Jurkat, Clone E6-1 (cell line): ENCODE data around the gene GSTM2.
A peak's percentile ranks its signal among the peaks of the same experiment; 100 is the strongest.
"Not testable (repeated sequence)": the region's sequence is repeated elsewhere in the genome, so short reads cannot be mapped to it uniquely, and the experiment has no call there.

Experiments used
- DNase-seq: peaks from one replicate; pipeline ENCODE4 v3.0.0-alpha.2; 2011; ENCODE audit warnings: low read depth, low spot score
- H3K4me3 ChIP-seq: 2 replicates; pipeline ENCODE4 v1.5.1; 2011; ENCODE audit warnings: mild to moderate bottlenecking, low read length, control low read depth, moderate library complexity

GSTM2 gene

GRCh38 chr1:109669246-109669948, 1.5 kb downstream of the GSTM2 start:
- no peak for DNase-seq
- H3K4me3 ChIP-seq = no peak overlapping the region

- H3K4me3 ChIP-seq, DNase-seq: not testable (repeated sequence)
Observed at GRCh38 chr1:109669949-109670302, 2.1 kb downstream of the GSTM2 start.

- no peak overlapping the region for H3K4me3 ChIP-seq
- no peak for DNase-seq
Observed at GRCh38 chr1:109671067-109671466, 3.2 kb downstream of the GSTM2 start.

- DNase-seq, H3K4me3 ChIP-seq: not testable (repeated sequence)
Observed at GRCh38 chr1:109673861-109674260, 6.0 kb downstream of the GSTM2 start.

- H3K4me3 ChIP-seq, DNase-seq: not testable (repeated sequence)
Observed at GRCh38 chr1:109676683-109677381, 9.0 kb downstream of the GSTM2 start.

- no peak for DNase-seq
Observed at GRCh38 chr1:109677459-109677858, 9.6 kb downstream of the GSTM2 start.

GRCh38 chr1:109678637-109679036, 10.8 kb downstream of the GSTM2 start:
- not testable (repeated sequence) for DNase-seq, H3K4me3 ChIP-seq

More at GRCh38 chr1:109677459-109677858, 9.6 kb downstream of the GSTM2 start:
- H3K4me3 ChIP-seq = no peak overlapping the region

- H3K4me3 ChIP-seq, DNase-seq: not testable (repeated sequence)
Observed at GRCh38 chr1:109684777-109685176, 16.9 kb downstream of the GSTM2 start.

GRCh38 chr1:109685399-109685798, 17.5 kb downstream of the GSTM2 start:
- DNase-seq, H3K4me3 ChIP-seq: not testable (repeated sequence)

- not testable (repeated sequence) for DNase-seq, H3K4me3 ChIP-seq
Observed at GRCh38 chr1:109685890-109686289, 18.0 kb downstream of the GSTM2 start.

GRCh38 chr1:109687109-109687508, 19.3 kb downstream of the GSTM2 start:
- not testable (repeated sequence) for H3K4me3 ChIP-seq

GRCh38 chr1:109687641-109688499, 20.0 kb downstream of the GSTM2 start, which contains the start of gene GSTM1:
Gene GSTM1, plus strand, starts transcription at chr1:109687817. Its CDS starts 57 bp downstream, at chr1:109687874.
- H3K4me3 ChIP-seq = peak within 1 kb of the TSS; percentile 67
- peak; percentile 66 for DNase-seq

More at GRCh38 chr1:109687109-109687508, 19.3 kb downstream of the GSTM2 start:
- not testable (repeated sequence) for DNase-seq

GRCh38 chr1:109689844-109690405, 22.1 kb downstream of the GSTM2 start:
- DNase-seq = no peak
- no peak overlapping the region for H3K4me3 ChIP-seq

- H3K4me3 ChIP-seq = no peak overlapping the region
- DNase-seq = no peak
Observed at GRCh38 chr1:109691759-109692158, 23.9 kb downstream of the GSTM2 start.

- not testable (repeated sequence) for DNase-seq, H3K4me3 ChIP-seq
Observed at GRCh38 chr1:109694400-109694799, 26.5 kb downstream of the GSTM2 start.

- not testable (repeated sequence) for DNase-seq, H3K4me3 ChIP-seq
Observed at GRCh38 chr1:109695138-109695537, 27.3 kb downstream of the GSTM2 start.

- DNase-seq = no peak
Observed at GRCh38 chr1:109697066-109697465, 29.2 kb downstream of the GSTM2 start.

GRCh38 chr1:109697861-109698260, 30.0 kb downstream of the GSTM2 start:
- not testable (repeated sequence) for DNase-seq, H3K4me3 ChIP-seq

More at GRCh38 chr1:109697066-109697465, 29.2 kb downstream of the GSTM2 start:
- H3K4me3 ChIP-seq = no peak overlapping the region

GRCh38 chr1:109702940-109703339, 35.1 kb downstream of the GSTM2 start:
- not testable (repeated sequence) for H3K4me3 ChIP-seq, DNase-seq
